K562 (cell line): ENCODE measurements around the gene MTO1. TPM values are rescaled to one million over a fixed set of nuclear protein-coding genes. Genes with fewer than 3 reads are reported as not detected.

Source experiments
- ATAC-seq: fragments of 200-7000 bp; cut with Tn5 transposase; 3 replicates; pipeline ENCODE4 v1.9.1; 2020; ENCODE audit warnings: moderate library complexity
- BruUV-seq: library from RNA; stranded (reverse); fragments of 400-500 nt; replicated peaks from 2 replicates; lab custom pipeline; 2021; lab: Mats Ljungman, UMichigan
- CTCF ChIA-PET: fragments of 300-600 bp; formaldehyde crosslinking; extraction: SDS; loops from one replicate; lab custom pipeline; 2021; ENCODE audit warnings: low intra/inter-chr PET ratio; lab: Yijun Ruan, JAX
- POLR2A ChIA-PET: fragments of 300-600, 350-650 bp; sonication (Branson Sonifier 250); formaldehyde crosslinking; extraction: SDS; loops from one replicate; lab custom pipeline; 2021; ENCODE audit warnings: antibody characterized with exemption, inconsistent platforms; lab: Yijun Ruan, JAX
- DNase-seq, 4 experiments: peaks; one replicate each; pipeline versions ENCODE4 v3.0.0 to v3.0.0-alpha.2; 2011 to 2018; ENCODE audit warnings: low spot score in 3 of 4, mixed read lengths in 3 of 4; ENCODE audit errors: extremely low read depth in 1 of 4
- FAIRE-seq: peaks from 2 replicates; lab custom pipeline; 2011; peaks lifted over from hg19 to GRCh38; lab: Jason Lieb, UNC
- H2AFZ ChIP-seq: 2 replicates; pipeline ENCODE4 v1.6.0; 2011; ENCODE audit warnings: low read depth, low read length, control low read depth, inconsistent platforms
- H3K27ac ChIP-seq: fragments of 200-600 bp; 3 replicates; pipeline ENCODE4 v1.8.0; 2011; ENCODE audit warnings: low read depth, mild to moderate bottlenecking, control low read depth, inconsistent platforms, low read length, moderate library complexity, mixed read lengths; ENCODE audit errors: extremely low read depth
- H3K27me3 ChIP-seq, 2 experiments: fragments of 300-600 bp in 1 of 2; 2 replicates in 1 of 2; 3 replicates in 1 of 2; pipeline versions ENCODE4 v1.6.0 to v1.8.0; 2011; ENCODE audit warnings: inconsistent platforms in 2 of 2, low read length in 2 of 2, mild to moderate bottlenecking in 1 of 2, mixed read lengths in 1 of 2, moderate library complexity in 1 of 2; ENCODE audit not compliant: control insufficient read depth in 2 of 2, insufficient read depth in 2 of 2
- H3K36me3 ChIP-seq: fragments of 300-600 bp; 3 replicates; pipeline ENCODE4 v1.8.0; 2011; ENCODE audit warnings: mild to moderate bottlenecking, low read length, inconsistent platforms; ENCODE audit not compliant: control insufficient read depth, insufficient read depth
- H3K4me1 ChIP-seq, 2 experiments: fragments of 200-600 bp in 1 of 2; replicated peaks in 1 of 2; 2 replicates in 1 of 2; 3 replicates in 1 of 2; pipeline versions ENCODE4 v1.5.1 to v1.8.0; 2011; ENCODE audit warnings: inconsistent platforms in 2 of 2, low read length in 2 of 2, mild to moderate bottlenecking in 1 of 2, mixed read lengths in 1 of 2, moderate library complexity in 1 of 2; ENCODE audit not compliant: control insufficient read depth in 2 of 2, insufficient read depth in 2 of 2
- H3K4me2 ChIP-seq: 2 replicates; pipeline ENCODE4 v1.6.1; 2011; ENCODE audit warnings: low read length, control low read depth, inconsistent platforms, mixed read lengths; ENCODE audit not compliant: insufficient read depth
- H3K4me3 ChIP-seq: fragments of 200-600 bp; sonication (generic), shearing (Covaris generic); 2 replicates; pipeline ENCODE4 v1.5.1; 2016; ENCODE audit warnings: control low read depth, inconsistent platforms
- H3K79me2 ChIP-seq: fragments of 200-600 bp; 3 replicates; pipeline ENCODE4 v1.8.0; 2011; ENCODE audit warnings: low read length, inconsistent platforms; ENCODE audit not compliant: control insufficient read depth, insufficient read depth
- H3K9ac ChIP-seq, 2 experiments: 2 replicates each; pipeline versions ENCODE4 v1.6.0 to v1.6.1; 2011; ENCODE audit warnings: low read depth in 2 of 2, low read length in 2 of 2, control low read depth in 1 of 2, inconsistent platforms in 1 of 2, mild to moderate bottlenecking in 1 of 2, mixed read lengths in 1 of 2; ENCODE audit not compliant: insufficient read depth in 1 of 2
- H3K9me1 ChIP-seq: one replicate; pipeline ENCODE4 v1.6.0; 2011; ENCODE audit warnings: inconsistent platforms, mild to moderate bottlenecking, low read length, moderate library complexity; ENCODE audit not compliant: control insufficient read depth, insufficient read depth
- H3K9me3 ChIP-seq: replicated peaks from 2 replicates; pipeline ENCODE4 v1.5.1; 2011; ENCODE audit warnings: low read depth, low read length, inconsistent platforms; ENCODE audit not compliant: control insufficient read depth, insufficient read depth
- H4K20me1 ChIP-seq: replicated peaks from 2 replicates; pipeline ENCODE4 v1.6.1; 2011; ENCODE audit warnings: low read length, inconsistent platforms, mixed read lengths; ENCODE audit not compliant: control insufficient read depth, insufficient read depth
- EP400 ChIP-seq: fragments of 450-650 bp; IDR thresholded peaks from 2 replicates; pipeline ENCODE4 v1.6.1; 2017; ENCODE audit warnings: antibody characterized with exemption, mild to moderate bottlenecking, moderate library complexity
- ETV5 ChIP-seq: sonication (generic); formaldehyde crosslinking; IDR thresholded peaks from 2 replicates; pipeline ENCODE4 v1.4.0; 2020; ENCODE audit warnings: low read depth, mild to moderate bottlenecking, missing genetic modification reagents
- FOXK1 ChIP-seq: sonication (generic); formaldehyde crosslinking; IDR thresholded peaks from 2 replicates; pipeline ENCODE4 v1.8.0; 2022; ENCODE audit warnings: missing genetic modification reagents, mild to moderate bottlenecking, borderline replicate concordance
- HDAC1 ChIP-seq, 2 experiments: fragments of 450-650 bp; IDR thresholded peaks; 2 replicates each; pipeline ENCODE4 v1.6.1; 2016 to 2017; ENCODE audit warnings: inconsistent platforms in 1 of 2, mild to moderate bottlenecking in 1 of 2, moderate library complexity in 1 of 2
- HDAC6 ChIP-seq: IDR thresholded peaks from 2 replicates; pipeline ENCODE4 v1.6.1; 2012; ENCODE audit warnings: low read depth, mild to moderate bottlenecking, control low read depth, inconsistent platforms, low read length, moderate library complexity
- NR1H2 ChIP-seq: sonication (generic); formaldehyde crosslinking; IDR thresholded peaks from 2 replicates; pipeline ENCODE4 v1.4.0; 2020; ENCODE audit warnings: mild to moderate bottlenecking, missing genetic modification reagents
- POLR3A ChIP-seq: IDR thresholded peaks from 2 replicates; pipeline ENCODE4 v1.6.1; 2011; ENCODE audit warnings: borderline replicate concordance, mild to moderate bottlenecking, moderate library complexity; ENCODE audit not compliant: insufficient read length, insufficient read depth; ENCODE audit errors: extremely low read depth
- SIN3B ChIP-seq: fragments of 450-650 bp; IDR thresholded peaks from 2 replicates; pipeline ENCODE4 v1.6.1; 2017; ENCODE audit warnings: low read depth, mild to moderate bottlenecking, moderate library complexity
- SMARCA4 ChIP-seq: fragments of 450-650 bp; IDR thresholded peaks from 2 replicates; pipeline ENCODE4 v1.6.1; 2016
- SMARCA5 ChIP-seq: fragments of 450-650 bp; IDR thresholded peaks from 2 replicates; pipeline ENCODE4 v1.6.1; 2016
- SRSF1 ChIP-seq: fragments of 200-400 bp; formaldehyde crosslinking; IDR thresholded peaks from 2 replicates; pipeline ENCODE4 v1.6.1; 2017; ENCODE audit warnings: mild to moderate bottlenecking, low read depth, low read length, moderate library complexity
- SRSF9 ChIP-seq: fragments of 200-400 bp; formaldehyde crosslinking; IDR thresholded peaks from 2 replicates; pipeline ENCODE4 v1.6.1; 2017; ENCODE audit warnings: low read depth, low read length, borderline replicate concordance
- TAF15 ChIP-seq: fragments of 200-400 bp; formaldehyde crosslinking; IDR thresholded peaks from 2 replicates; pipeline ENCODE4 v1.6.1; 2017; ENCODE audit warnings: mild to moderate bottlenecking, low read depth, low read length, moderate library complexity
- XRCC5 ChIP-seq: fragments of 200-400 bp; formaldehyde crosslinking; IDR thresholded peaks from 2 replicates; pipeline ENCODE4 v1.6.1; 2017; ENCODE audit warnings: low read depth, mild to moderate bottlenecking, low read length
- ZNF224 ChIP-seq: sonication (generic); formaldehyde crosslinking; IDR thresholded peaks from 2 replicates; pipeline ENCODE4 v1.8.0; 2022; ENCODE audit warnings: mild to moderate bottlenecking, missing genetic modification reagents
- ZNF3 ChIP-seq: fragments of 250-450 bp; sonication (Bioruptor Pico); IDR thresholded peaks from 2 replicates; pipeline ENCODE4 v1.5.0; 2021; ENCODE audit warnings: mild to moderate bottlenecking, moderate library complexity
- WGBS: fragments of 100-300 bp; shearing (Covaris generic); methylation state at CpG from one replicate; pipeline ENCODE4 v1.1.6; 2016; ENCODE audit warnings: low coverage, mixed read lengths; ENCODE audit not compliant: insufficient coverage; ENCODE audit errors: missing lambda C conversion rate; 5-methylcytosine and 5-hydroxymethylcytosine counted together
- in situ Hi-C: fragments of 300-500 bp; cut with MboI; formaldehyde crosslinking; loops from 4 replicates; pipeline ENCODE4 v1.15.0; 2018; ENCODE audit warnings: inconsistent platforms, mixed read lengths
- intact Hi-C: fragments of 100-400 bp; cut with micrococcal nuclease; formaldehyde crosslinking; loops from 2 replicates; pipeline ENCODE4 v1.14.2; 2022
- polyA plus RNA-seq, 8 experiments: library from polyadenylated mRNA; depleted of rRNA in 4 of 8; stranded (reverse) in 5 of 8; unstranded in 3 of 8; fragments of >200 nt; fragmentation: Nextera tagmentation in 2 of 8; fragmentation: Illumina TruSeq in 1 of 8; extraction: Ambion mirVana in 2 of 8; extraction: Trizol in 1 of 8; gene quantifications; 2 replicates each; pipeline versions ENCODE4 v1.2.1 to v1.2.3, GENCODE V29; 2011 to 2014; ENCODE audit warnings: inconsistent platforms in 1 of 8, missing spikeins in 1 of 8
- total RNA-seq, 7 experiments: library from RNA; depleted of rRNA in 6 of 7; stranded (reverse); fragments of >200 nt in 6 of 7; fragmentation: Illumina TruSeq in 2 of 7; extraction: Trizol in 2 of 7; gene quantifications; 2 replicates each; pipeline versions ENCODE4 v1.2.1 to v1.2.3, GENCODE V29; 2011 to 2021; ENCODE audit warnings: low replicate concordance in 1 of 7
- TF ChIP-seq, protein P1 (sequence below): sonication (generic); formaldehyde crosslinking; IDR thresholded peaks from 2 replicates; pipeline ENCODE4 v1.8.0; 2023; ENCODE audit warnings: mild to moderate bottlenecking, missing genetic modification reagents
- TF ChIP-seq, protein P2 (sequence below), 2 experiments: fragments of 450-650 bp in 1 of 2; sonication (generic) in 1 of 2; formaldehyde crosslinking in 1 of 2; IDR thresholded peaks in 1 of 2; conservative IDR thresholded peaks in 1 of 2; 2 replicates each; pipeline versions ENCODE4 v1.6.1 to v1.8.1; 2016 to 2023; ENCODE audit warnings: mild to moderate bottlenecking in 2 of 2, moderate library complexity in 2 of 2, inconsistent platforms in 1 of 2, missing genetic modification reagents in 1 of 2
- TF ChIP-seq, protein P3 (sequence below): fragments of 200-800 bp; sonication (Bioruptor generic); IDR thresholded peaks from 2 replicates; pipeline ENCODE4 v1.6.1; 2017; ENCODE audit warnings: missing genetic modification characterization, missing compliant biosample characterization

The MTO1 gene
- total and polyA plus RNA-seq, 9 of the 15 experiments (the other 6 are each of a cell fraction or from before 2014, with no cell fraction given) = 33.4 to 62.3 (median 50.6) TPM

DNA sequence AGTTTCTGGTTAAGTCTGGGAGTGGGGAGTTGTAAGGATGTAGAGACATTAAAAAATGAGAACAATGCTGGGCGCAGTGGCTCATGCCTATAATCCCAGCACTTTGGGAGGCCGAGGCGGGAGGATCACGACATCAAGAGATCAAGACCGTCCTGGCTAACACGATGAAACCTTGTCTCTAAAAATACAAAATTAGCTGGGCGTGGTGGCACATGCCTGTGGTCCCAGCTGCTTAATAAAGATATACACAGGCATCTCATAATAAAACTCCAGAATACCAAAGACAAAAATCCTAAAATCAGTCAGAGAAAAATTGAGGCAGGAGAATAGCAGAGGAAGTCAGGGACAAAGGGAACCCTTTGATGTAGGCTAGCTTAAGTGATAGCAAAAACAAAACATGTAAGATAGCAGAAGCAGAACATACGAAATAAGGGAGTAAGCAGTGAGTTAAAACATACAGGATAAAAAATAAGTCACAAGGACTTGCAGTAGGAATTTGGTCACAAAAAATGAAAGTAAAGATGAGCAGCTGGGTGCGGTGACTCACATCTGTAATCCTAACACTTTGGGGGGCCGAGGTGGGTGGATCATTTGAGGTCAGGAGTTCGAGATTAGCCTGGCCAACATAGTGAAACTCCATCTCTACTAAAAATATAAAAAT, 43.3 kb upstream of the MTO1 start:
- CTCF ChIA-PET = no interaction called here
- no peak for TF ChIP-seq NR1H2 (CRISPR knock-in tag)
- TF ChIP-seq ZNF3 = no peak
- no peak for TF ChIP-seq SIN3B
- no peak for TF ChIP-seq HDAC6
- TF ChIP-seq POLR3A = no peak
- no peak for TF ChIP-seq SMARCA5
- TF ChIP-seq, protein P1, sequence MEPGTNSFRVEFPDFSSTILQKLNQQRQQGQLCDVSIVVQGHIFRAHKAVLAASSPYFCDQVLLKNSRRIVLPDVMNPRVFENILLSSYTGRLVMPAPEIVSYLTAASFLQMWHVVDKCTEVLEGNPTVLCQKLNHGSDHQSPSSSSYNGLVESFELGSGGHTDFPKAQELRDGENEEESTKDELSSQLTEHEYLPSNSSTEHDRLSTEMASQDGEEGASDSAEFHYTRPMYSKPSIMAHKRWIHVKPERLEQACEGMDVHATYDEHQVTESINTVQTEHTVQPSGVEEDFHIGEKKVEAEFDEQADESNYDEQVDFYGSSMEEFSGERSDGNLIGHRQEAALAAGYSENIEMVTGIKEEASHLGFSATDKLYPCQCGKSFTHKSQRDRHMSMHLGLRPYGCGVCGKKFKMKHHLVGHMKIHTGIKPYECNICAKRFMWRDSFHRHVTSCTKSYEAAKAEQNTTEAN (CRISPR knock-in tag) = no peak
- TF ChIP-seq, protein P2, sequence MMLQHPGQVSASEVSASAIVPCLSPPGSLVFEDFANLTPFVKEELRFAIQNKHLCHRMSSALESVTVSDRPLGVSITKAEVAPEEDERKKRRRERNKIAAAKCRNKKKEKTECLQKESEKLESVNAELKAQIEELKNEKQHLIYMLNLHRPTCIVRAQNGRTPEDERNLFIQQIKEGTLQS (IDR thresholded peaks at IDR 0.05) = peak; percentile 71
- TF ChIP-seq, protein P2 (CRISPR knock-in tag; conservative IDR thresholded peaks at IDR 0.05) = no peak
- TF ChIP-seq FOXK1 (CRISPR knock-in tag) = no peak
- 0 out of 2 replicates have a peak, but pooled peaks have one; percentile 45 for TF ChIP-seq SMARCA4
- TF ChIP-seq SRSF9 = no peak
- no peak for TF ChIP-seq ETV5 (CRISPR knock-in tag)
- no peak for TF ChIP-seq EP400
- no peak; a peak in 1 of 4 replicates for TF ChIP-seq HDAC1 (IDR thresholded peaks at IDR 0.05)
- no peak for TF ChIP-seq ZNF224 (CRISPR knock-in tag)
- TF ChIP-seq TAF15 = no peak
- no peak for TF ChIP-seq XRCC5
- TF ChIP-seq SRSF1 = no peak
- TF ChIP-seq, protein P3, sequence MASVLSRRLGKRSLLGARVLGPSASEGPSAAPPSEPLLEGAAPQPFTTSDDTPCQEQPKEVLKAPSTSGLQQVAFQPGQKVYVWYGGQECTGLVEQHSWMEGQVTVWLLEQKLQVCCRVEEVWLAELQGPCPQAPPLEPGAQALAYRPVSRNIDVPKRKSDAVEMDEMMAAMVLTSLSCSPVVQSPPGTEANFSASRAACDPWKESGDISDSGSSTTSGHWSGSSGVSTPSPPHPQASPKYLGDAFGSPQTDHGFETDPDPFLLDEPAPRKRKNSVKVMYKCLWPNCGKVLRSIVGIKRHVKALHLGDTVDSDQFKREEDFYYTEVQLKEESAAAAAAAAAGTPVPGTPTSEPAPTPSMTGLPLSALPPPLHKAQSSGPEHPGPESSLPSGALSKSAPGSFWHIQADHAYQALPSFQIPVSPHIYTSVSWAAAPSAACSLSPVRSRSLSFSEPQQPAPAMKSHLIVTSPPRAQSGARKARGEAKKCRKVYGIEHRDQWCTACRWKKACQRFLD (CRISPR knock-in tag) = no peak

More for the DNA sequence above, 43.3 kb upstream of the MTO1 start:
- 26% methylated on average over 11 of the region's 11 CpGs for WGBS
- no peaks in the 10 kb centered on the region for H3K36me3 ChIP-seq
- BruUV-seq = no TSS peak
- FAIRE-seq (peak; percentile 49), ATAC-seq (no peak), DNase-seq (peak in 1 of 4 experiments; percentile 41)
- H3K4me3 ChIP-seq = no peak overlapping the region
- H3K9ac ChIP-seq = peak overlapping the region in 1 of 2 experiments; percentile 29; a peak in 1 of 4 replicates
- no peaks in the 10 kb centered on the region for H3K79me2 ChIP-seq
- H3K27ac ChIP-seq = peak overlapping the region; percentile 43; the same call in 1 of the 3 replicates
- H2AFZ ChIP-seq = peak overlapping the region; percentile 89
- no peaks in the 10 kb centered on the region for H3K27me3 ChIP-seq
- POLR2A ChIA-PET = interaction anchor here (1.2 kb wide), 1 partner anchor 44 kb away, joined by 3 read pairs; no protein-coding TSS in a partner anchor
- no peaks in the 10 kb centered on the region for H3K9me3 ChIP-seq
- H3K9me1 ChIP-seq = no peaks in the 10 kb centered on the region
- H3K4me1 ChIP-seq = peaks cover 10 to 20% of the 10 kb centered on the region in 2 experiments; a peak in 4 of 5 replicates
- H4K20me1 ChIP-seq = no peaks in the 10 kb centered on the region
- intact Hi-C loops = no loop called here
- in situ Hi-C loops = no loop called here
- peak overlapping the region; percentile 63 for H3K4me2 ChIP-seq
